GM19452 (cell line): Measurements from ENCODE around the gene ZNF48.
"Not testable (repeated sequence)": the region's sequence is repeated elsewhere in the genome, so short reads cannot be mapped to it uniquely, and the experiment has no call there.

Experiments
- ATAC-seq: cut with Tn5 transposase; IDR thresholded peaks from one replicate; pipeline ENCODE4 v1.9.1; 2021; ENCODE audit not compliant: unreplicated experiment

Gene ZNF48

DNA sequence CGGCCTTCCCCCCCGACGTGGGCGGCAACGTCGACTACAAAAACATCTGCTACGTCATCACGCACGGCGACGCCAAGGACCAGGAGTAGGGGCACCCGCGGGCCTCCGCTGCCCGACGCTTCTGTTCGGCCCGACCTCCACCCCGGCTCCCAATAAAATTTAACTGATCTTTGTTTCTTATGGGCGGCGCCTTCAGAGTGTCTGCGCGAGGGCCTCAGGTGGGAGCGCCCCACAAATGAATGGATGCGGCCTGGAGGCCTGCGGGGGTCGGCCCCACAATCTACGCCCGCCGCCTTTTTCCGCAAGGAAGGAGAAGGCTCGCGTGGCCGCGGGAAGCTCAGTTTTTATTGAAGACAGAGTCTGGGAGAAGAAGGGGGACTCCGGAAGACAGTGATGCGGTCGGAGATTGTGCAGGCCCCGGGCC, 17.4 kb upstream of the ZNF48 start:
- ATAC-seq = peak; percentile 36

DNA sequence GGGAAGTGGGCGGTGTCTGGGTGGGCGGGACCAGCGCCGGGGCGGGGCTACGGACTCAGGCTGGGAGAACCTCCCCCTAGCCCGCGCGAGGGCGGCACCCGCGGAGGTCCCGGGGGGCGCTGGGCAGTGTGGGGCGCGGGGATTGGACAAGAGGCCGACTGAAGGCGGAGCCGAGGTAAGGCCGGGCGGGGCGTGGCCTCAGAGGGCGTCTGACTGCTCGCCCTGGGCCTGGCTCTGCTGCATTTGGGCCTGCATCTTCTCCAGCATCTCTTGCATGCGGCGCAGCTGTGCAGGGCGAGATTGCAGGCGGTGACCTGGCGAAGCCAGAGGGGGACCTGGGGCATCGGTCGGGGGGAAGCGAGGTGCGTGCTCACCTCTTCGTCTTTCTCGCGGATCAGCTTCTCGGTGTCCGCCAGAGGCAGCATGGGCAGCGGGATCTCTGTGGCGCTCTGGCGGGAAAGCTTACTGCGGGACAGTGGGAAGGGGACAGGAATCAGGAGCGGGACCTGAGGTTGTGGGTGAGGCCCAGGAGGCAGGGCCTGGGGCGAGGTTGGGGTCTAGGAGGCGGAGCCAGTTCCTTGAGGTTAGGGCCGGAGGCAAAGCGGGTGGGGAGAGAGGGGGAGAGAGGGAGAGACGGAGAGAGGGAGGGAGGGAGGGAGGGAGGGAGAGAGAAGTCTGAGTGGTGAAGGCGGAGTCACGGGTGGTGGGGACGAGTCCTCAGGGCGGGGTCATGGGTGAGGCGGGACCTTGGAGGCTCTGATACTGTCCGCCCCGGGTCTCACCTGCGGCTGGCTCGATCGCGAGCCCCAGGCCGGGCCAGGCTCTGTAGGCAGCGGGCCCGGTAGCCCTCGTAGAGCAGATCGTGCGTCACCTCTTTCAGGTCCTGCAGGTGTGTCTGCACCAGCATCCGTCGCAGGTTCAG, 16.7 kb upstream of the ZNF48 start:
- peak; percentile 83 for ATAC-seq

DNA sequence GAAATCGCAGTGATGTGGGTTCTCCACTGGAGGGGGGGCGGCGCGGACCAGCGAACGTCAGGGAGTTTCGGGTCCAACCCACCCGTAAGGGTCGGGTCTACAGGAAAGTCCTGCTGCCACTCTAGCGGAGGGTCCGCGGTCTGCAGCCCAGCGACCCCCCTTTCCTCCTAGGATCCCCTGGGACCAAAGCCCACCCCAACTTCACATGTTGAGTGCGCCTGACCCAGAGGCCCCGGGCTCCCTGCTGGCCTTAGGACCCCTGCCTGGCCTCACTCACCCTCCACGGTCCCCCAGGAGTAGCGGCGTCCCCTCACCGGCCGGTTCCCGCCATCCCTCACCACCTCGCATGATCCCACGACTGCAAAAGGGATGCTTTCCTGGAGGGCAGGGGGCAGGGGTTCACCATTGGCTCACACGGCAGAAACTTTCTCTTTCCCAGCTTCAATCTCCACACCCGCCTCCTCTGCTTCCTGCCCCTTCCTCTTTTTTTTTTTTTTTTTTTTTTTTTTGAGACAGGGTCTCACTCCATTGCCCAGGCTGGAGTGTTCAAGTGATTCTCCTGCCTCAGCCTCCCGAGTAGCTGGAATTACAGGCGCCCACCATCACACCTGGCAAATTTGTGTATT, 15.9 kb upstream of the ZNF48 start:
- ATAC-seq = no peak

DNA sequence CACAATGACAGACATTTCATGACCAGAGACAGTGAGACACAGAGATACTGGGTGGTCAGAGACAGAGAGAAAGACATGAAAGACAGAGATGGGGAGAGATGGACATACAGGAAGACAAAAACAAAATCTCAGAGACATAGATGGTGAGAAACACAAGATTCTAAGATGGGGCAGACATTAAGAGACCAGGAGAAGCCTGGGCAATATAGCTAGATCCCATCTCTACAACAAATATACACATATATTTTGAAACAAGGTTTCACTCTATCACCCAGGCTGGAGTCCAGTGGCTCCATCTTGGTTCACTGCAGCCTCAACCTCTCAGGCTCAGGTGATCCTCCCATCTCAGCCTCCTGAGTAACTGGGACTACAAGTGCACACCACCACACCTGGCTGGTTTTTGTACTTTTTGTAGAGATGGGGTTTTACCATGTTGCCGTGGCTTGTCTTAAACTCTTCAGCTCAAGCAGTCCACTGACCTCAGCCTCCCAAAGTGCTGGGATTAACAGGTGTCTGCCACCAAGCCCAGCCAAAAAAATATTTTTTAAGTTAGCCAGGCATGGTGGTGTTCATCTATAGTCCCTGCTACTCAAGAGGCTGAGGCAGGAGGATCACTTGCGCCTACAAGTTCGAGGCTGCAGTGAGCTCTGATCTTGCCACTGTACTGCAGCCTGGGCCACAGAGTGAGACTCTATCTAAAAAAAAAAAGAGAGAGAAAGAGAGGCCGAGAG, 15.0 kb upstream of the ZNF48 start:
- no peak for ATAC-seq

GRCh38 chr16:30380803-30381208, 14.4 kb upstream of the ZNF48 start:
- no peak for ATAC-seq

DNA sequence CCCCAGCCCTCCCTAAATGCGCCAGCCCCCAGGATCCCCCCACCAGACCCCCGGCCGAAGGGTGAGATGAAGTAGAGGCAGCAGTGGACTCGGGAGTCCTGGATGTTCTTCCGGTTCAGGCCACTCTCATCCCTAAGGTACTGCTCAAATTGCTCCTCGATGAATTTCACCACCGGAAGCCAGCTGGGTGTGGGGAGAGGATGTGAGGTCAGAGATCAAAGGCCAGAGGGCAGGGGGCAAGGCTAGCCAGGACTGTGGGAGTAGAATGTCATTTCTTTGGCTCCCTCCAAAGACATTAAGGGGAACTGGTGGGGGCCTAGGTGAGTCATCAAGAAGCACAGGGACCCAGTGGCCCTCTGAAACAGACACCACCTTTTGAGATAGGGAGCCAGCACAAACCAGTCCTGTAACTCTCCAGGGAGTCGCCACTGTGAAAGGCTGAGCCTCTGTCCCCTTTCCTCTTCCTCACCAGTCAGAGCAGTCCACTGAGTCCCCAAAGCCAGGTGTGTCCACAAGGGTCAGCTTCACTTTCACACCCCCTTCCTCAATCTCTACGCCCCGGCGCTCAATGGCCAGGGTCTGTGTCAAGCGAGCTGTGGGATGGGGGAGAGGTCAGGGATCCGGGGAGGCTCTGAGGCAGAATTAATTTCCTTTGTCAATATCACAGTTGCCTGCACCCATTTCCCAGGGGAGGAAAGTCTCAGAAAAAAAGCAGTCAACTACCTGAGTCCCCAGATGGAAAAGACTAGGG, 13.8 kb upstream of the ZNF48 start:
- no peak for ATAC-seq

DNA sequence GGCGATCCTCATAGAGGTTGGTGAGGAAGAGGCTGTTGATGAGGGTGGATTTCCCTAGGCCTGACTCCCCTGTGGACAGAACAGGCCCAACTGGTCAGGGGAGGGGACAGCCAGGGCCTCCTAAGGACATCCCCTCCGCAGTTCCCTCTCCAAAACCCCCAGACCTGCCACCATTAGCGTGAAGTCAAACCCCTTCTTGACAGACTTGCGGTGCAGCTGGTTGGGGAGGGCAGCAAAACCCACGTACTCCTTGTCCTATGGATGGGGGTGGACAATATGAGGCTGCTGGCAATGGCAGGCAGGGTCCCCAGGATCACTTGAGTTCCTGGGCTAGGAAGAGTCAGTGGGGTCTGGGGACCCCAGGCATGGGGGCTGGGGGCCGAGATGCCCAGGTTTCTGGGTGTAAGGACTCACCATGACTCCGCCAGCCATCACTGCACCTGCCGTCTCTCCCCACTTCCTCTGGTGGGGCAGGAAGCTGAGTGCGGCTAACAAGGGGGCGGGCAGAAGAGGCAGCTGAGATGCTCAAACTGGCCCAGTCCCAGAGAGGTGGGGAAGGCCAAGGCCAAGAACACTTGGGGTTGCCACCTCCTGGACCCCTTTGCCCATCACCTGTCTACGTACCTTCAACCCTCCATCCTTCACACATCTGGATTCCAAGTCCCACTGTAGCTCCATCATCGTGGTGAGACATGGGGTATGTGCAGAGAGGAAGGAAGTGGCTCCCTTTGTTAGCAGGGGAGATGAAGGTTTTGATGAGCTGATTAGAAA, 12.9 kb upstream of the ZNF48 start, which contains the start of gene SEPTIN1:
Gene SEPTIN1, minus strand, starts transcription at position 451 of the 771 bp plus-strand sequence. Its CDS starts 19 bp downstream, at position 432.
- ATAC-seq = no peak

- no peak for ATAC-seq
Measured at GRCh38 chr16:30383521-30383920, 11.7 kb upstream of the ZNF48 start.

GRCh38 chr16:30394592-30395154, 547 bp upstream of the ZNF48 start:
- ATAC-seq = no peak

- no peak for ATAC-seq
Measured at GRCh38 chr16:30395992-30396585, 869 bp downstream of the ZNF48 start.

GRCh38 chr16:30396627-30397026, 1.4 kb downstream of the ZNF48 start:
- ATAC-seq = not testable (repeated sequence)

GRCh38 chr16:30397056-30397455, 1.8 kb downstream of the ZNF48 start:
- ATAC-seq = no peak

DNA sequence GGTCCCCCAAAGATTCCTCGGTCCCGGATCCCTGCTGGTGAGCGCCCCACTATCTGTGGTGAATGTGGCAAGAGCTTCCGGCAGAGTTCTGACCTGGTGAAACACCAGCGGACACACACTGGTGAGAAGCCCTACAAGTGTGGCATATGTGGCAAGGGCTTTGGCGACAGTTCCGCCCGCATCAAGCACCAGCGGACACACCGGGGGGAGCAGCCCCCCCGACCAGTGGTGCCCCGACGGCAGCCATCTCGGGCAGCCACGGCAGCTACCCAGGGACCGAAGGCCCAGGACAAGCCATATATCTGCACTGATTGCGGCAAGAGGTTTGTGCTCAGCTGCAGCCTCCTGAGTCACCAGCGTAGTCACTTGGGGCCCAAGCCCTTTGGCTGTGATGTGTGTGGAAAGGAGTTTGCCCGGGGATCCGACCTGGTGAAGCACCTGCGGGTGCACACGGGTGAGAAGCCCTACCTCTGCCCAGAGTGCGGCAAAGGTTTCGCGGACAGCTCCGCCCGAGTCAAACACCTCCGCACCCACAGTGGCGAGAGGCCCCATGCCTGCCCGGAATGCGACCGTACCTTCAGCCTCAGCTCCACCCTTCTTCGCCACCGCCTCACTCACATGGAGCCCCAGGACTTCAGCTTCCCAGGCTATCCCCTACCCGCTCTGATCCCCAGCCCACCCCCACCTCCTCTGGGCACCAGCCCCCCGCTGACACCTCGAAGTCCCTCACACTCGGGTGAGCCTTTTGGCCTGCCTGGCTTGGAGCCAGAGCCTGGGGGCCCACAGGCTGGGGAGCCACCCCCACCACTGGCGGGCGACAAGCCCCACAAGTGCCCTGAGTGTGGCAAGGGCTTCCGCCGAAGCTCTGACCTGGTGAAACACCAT, 2.8 kb downstream of the ZNF48 start:
- ATAC-seq = no peak

DNA sequence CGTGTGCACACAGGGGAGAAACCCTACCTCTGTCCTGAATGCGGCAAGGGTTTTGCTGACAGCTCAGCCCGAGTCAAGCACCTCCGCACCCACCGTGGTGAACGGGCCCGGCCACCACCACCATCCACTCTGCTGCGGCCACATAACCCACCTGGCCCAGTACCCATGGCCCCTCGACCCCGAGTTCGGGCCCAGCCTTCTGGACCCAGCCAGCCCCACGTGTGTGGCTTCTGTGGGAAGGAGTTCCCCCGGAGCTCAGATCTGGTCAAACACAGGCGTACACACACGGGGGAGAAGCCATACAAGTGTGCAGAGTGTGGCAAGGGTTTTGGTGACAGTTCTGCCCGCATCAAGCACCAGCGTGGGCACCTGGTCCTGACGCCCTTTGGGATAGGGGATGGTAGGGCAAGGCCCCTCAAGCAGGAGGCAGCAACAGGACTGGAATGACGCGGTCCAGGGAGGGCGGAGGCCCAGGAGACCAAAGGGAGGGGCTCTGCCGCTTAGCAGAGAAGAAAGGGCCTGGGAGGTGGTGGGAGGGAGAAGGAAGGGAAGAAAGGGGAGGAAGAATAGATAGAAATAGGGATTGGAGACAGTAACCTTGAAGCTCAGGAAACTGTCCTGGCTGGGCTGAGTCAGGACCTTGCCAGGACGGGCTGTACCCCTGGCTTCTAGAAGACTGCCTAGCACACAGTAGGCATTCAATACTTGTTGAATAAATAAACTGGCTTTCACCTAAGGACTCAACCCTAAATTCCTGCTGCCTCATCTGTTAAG, 3.6 kb downstream of the ZNF48 start:
- ATAC-seq = no peak

DNA sequence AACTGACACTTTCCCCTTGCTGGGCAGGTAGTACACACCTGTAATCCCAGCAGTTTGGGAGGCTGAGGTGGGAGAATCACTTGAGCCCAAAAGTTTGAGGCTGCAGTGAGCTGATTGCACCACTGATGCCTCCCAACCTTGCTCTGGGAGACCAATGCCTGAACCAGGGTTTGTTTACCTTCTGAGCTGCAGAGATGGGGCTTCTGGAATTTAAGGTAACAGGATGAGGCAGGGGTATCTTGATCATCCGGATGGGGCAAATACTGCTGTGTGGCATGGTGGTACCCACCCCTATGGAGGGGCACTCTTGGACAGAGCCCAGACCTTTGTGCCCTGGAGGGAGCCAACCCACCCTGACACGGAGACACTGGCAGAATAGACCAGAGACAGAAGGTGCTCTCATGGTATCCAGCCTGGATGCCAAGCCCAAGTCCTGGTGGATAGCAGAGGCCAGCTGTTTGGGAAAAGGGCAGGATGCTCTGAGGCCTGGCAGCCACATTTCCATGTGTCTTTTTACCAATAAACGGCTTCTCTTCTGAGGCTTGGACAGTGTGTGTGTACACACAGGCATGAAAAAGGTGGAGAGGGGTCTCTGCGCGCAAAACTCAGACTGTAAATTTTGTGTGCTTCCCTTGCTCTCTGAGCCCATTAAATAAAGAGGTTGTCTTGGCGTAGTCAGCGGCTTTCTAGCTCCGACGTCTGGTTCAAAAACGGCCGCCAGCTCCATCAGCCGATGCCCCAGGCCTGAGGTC, 4.4 kb downstream of the ZNF48 start:
- no peak for ATAC-seq

DNA sequence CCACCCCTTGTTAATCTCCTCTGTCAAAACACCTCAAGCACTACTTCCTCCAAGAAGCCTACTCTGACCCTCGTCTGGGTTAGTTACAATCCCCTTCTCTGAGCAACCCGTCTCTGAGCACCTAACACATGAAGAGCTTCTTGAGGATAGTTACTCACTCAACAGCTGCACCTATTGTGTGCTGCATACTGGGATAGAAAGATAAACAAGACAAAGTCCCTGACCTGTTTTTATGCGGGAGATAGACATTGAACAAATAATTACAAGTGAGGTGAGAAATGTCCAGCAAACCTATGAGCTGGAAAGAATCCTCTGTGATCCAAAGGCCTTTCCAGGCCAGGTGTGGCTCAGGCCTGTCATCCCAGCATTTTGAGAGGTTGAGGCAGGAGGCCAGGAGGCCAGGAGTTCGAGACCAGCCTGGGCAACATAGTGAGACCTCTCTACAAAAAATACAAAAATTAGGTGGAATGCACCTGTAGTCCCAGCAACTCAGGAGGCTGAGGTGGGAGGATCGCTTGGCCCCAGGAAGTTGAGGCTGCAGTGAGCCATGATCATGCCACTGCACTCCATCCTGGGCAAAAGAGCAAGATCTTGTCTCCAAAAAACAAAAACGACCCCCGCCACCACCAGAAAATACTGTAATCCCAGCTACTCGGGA, 6.7 kb downstream of the ZNF48 start:
- ATAC-seq = no peak

DNA sequence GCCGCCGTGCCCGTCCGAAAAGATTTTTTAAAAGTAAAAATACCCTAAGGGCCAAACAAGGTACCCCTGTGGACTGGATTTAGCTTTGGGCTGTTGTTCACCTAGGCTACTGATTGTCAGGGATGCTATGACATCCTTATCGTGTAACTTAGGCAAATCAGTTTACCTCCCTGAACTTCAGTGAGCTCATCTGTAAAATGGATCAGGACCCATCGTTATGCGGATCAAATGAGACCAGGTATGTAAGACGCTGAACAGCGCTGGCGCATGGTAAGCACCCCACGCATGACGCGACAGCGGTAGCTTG, 11.5 kb downstream of the ZNF48 start:
- no peak for ATAC-seq
